Left ventricle myocardium inferior (tissue), 1 donor: ENCODE results near the gene HAAO. TPM values are rescaled to one million over a fixed set of nuclear protein-coding genes. Genes with fewer than 3 reads are reported as not detected.

Source experiments
- DNase-seq: peaks from one replicate; pipeline ENCODE4 v3.0.0-alpha.2; 2020
- H3K27ac ChIP-seq: fragments of 200-600 bp; replicated peaks from 2 replicates; pipeline ENCODE4 v1.8.0; 2021
- H3K27me3 ChIP-seq: fragments of 200-600 bp; 2 replicates; pipeline ENCODE4 v1.8.0; 2021; ENCODE audit warnings: low read depth
- H3K36me3 ChIP-seq: fragments of 200-600 bp; 2 replicates; pipeline ENCODE4 v1.8.0; 2021
- H3K4me1 ChIP-seq: fragments of 200-600 bp; 2 replicates; pipeline ENCODE4 v1.8.0; 2021
- H3K4me3 ChIP-seq: fragments of 200-600 bp; 2 replicates; pipeline ENCODE4 v1.8.0; 2021; ENCODE audit warnings: mild to moderate bottlenecking, moderate library complexity
- H3K9me3 ChIP-seq: fragments of 200-600 bp; replicated peaks from 2 replicates; pipeline ENCODE4 v1.8.0; 2021
- CTCF ChIP-seq: fragments of 200-600 bp; IDR thresholded peaks from 2 replicates; pipeline ENCODE4 v1.8.0; 2021; ENCODE audit warnings: antibody characterized with exemption, mild to moderate bottlenecking, borderline replicate concordance
- intact Hi-C: fragments of 100-400 bp; cut with micrococcal nuclease; formaldehyde crosslinking; loops from one replicate; pipeline ENCODE4 v1.11.0; 2022
- total RNA-seq: library from RNA; stranded (reverse); fragmentation: NEBNext Ultra II Directional; extraction: Animal tissue kit (Norgen Biotek cat#: 25700); gene quantifications from one replicate; pipeline ENCODE4 v1.2.1, GENCODE V29; 2021
- donor health status: DM: no; HTN: yes; CAD: no; lungs with severe emphysema.

The HAAO gene
- total RNA-seq, 1 donor from 2014 or later, result 2.3 TPM

DNA sequence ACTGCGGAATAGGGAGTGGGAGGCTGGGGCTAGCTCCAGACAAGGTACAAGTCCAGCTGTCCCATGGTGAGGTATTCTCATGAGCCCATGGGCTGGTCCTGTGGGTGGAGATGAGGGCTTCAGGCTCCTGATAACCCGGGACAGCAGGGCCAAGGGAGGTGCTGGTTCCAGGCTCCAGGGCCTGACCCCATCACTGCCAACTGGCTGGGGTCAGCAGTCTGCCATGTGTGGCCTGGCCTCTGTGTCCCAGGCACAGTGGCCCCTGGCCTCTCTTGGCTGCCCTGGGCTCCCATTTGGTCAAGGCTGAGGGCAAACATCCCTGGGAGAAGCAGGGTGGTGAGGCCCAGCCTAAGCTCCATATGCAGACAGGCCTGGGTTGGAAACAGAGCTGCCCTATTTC, 27.5 kb downstream of the HAAO start:
- H3K9me3 ChIP-seq, result no peaks in the 10 kb centered on the region
- no peak overlapping the region for H3K27ac ChIP-seq
- H3K4me1 ChIP-seq, result no peaks in the 10 kb centered on the region
- TF ChIP-seq CTCF, result no peak
- DNase-seq, result no peak
- no peaks in the 10 kb centered on the region for H3K36me3 ChIP-seq
- no peaks in the 10 kb centered on the region for H3K27me3 ChIP-seq
- intact Hi-C loops, result no loop called here
- H3K4me3 ChIP-seq, result no peak overlapping the region

DNA sequence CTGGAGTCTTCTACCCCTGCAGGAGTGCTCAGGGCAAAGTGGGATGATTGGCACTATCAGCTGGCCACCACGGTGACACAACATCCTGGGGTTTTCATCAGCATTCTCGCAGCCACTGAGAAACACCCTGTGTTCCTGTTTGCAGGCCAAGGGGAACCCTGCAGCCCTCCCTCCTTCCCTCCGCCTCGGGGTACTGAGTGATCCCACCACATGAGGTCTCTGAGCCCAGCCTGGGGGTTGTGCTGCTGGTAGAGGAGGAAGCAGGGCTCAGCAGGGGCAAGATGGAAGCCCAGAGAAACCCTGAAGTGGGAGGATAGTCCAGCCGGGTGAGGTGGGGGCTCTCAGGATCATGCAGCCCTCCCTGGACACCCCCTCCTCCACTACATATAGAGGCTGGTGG, 28.3 kb downstream of the HAAO start, which contains the start of gene OXER1:
TSS of gene OXER1 (minus strand) at position 40 of the 400 bp plus-strand sequence. CDS start 73 bp downstream, outside the sequence.
- no peak within 1 kb of the TSS for H3K27ac ChIP-seq
- DNase-seq, result no peak
- no peaks in the 10 kb centered on the region for H3K4me1 ChIP-seq
- no peaks in the 10 kb centered on the region for H3K9me3 ChIP-seq
- no peaks in the 10 kb centered on the region for H3K27me3 ChIP-seq
- no peak within 1 kb of the TSS for H3K4me3 ChIP-seq
- TF ChIP-seq CTCF, result no peak
- H3K36me3 ChIP-seq, result no peaks in the 10 kb centered on the region
- intact Hi-C loops, result no loop called here

DNA sequence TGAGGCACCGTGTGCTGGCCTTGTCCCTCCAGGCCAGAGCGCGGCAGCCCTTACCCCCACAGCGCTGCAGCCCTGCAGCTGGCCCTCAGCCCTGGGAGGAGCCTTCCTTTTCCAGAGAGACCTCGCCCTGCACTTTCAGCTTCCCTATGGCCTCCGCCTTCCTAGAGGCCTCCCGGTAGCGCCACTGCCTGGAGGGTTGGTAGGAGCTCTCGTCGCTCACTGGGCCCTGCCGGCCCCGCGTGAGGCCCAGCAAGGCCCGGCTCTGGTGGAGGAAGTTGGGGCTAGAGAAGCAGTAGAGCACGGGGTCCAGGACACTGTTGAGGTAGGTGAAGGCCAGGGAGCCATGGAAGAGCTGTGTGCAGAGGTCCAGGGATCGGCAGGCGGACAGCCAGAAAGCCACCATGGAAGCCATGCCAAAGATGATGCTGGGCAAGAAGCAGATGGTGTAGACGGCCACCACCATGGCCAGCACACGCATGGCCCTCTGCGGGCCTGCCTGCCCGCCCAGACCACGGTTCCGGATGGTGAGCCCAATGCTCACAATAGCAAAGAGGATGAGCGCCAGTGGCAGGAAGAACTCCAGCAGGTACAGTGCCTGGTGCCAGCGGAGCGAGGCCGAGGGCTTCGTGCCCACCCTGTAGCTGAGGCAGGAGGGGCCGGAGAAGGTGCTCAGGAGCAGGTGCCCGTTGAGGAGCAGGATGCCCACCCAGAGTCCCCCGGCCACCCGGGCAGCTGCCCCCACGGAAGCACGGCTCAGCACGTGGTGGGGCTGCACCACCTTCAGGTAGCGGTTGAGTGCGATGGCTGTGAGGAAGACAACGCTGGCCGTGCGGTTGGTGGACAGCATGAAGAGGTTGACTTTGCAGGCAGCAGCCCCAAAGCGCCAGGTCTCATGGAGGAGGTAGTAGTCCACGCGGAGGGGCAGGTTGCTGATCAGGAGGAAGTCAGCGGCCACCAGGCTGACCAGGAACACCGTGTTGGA, 29.3 kb downstream of the HAAO start:
- no peak overlapping the region for H3K27ac ChIP-seq
- no peak for DNase-seq
- H3K36me3 ChIP-seq, result no peaks in the 10 kb centered on the region
- no peaks in the 10 kb centered on the region for H3K4me1 ChIP-seq
- no peak overlapping the region for H3K4me3 ChIP-seq
- no peaks in the 10 kb centered on the region for H3K9me3 ChIP-seq
- intact Hi-C loops, result no loop called here
- no peaks in the 10 kb centered on the region for H3K27me3 ChIP-seq
- TF ChIP-seq CTCF, result no peak

DNA sequence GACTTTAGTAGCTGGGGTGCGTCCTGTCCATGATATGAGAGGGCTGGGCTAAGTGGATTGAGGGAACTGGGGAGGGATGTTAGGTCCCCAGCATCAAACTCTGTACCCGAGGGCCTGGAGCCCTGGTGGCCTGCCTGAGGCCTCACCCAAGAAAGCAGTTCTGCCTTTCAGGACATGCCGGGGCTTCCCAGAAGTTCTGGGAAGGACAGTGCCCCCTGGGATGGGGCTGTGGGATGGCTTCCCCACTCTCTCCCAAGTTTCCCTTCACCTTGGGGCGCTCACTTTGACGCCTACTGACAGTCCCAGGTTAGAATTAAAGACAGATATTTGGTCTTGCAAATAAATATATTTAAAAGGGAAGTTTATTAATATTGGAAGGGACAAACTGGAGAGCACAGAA, 30.2 kb downstream of the HAAO start:
- intact Hi-C loops, result no loop called here

GRCh38 chr2:42761554-42761953, 30.8 kb downstream of the HAAO start:
- no peak for TF ChIP-seq CTCF
- Histone ChIP-seq H3K9me3 (no peaks in the 10 kb centered on the region), H3K27ac (no peak overlapping the region), H3K4me3 (no peak overlapping the region), H3K27me3 (no peaks in the 10 kb centered on the region), H3K36me3 (no peaks in the 10 kb centered on the region), H3K4me1 (no peaks in the 10 kb centered on the region)
- intact Hi-C loops, result no loop called here
- DNase-seq, result no peak

More for the DNA sequence above, 30.2 kb downstream of the HAAO start:
- Histone ChIP-seq H3K36me3 (no peaks in the 10 kb centered on the region), H3K27ac (no peak overlapping the region), H3K4me1 (no peaks in the 10 kb centered on the region), H3K27me3 (no peaks in the 10 kb centered on the region), H3K9me3 (no peaks in the 10 kb centered on the region), H3K4me3 (no peak overlapping the region)
- no peak for DNase-seq
- TF ChIP-seq CTCF, result no peak
